Mucosa of rectum (tissue), 2 donors: ENCODE results near the gene KCP.
A peak's percentile ranks its signal among the peaks of the same experiment; 100 is the strongest.

ENCODE experiments used
- H3K27ac ChIP-seq, 2 donors: one replicate each; pipeline ENCODE4 v1.7.0; 2013; ENCODE audit warnings: inconsistent platforms in 2 of 2, low read depth in 2 of 2, low read length in 2 of 2
- H3K27me3 ChIP-seq, 2 donors: one replicate each; pipeline ENCODE4 v1.7.0; 2013; ENCODE audit warnings: low read length in 2 of 2; ENCODE audit not compliant: control insufficient read depth in 2 of 2, insufficient read depth in 2 of 2
- H3K36me3 ChIP-seq, 2 donors: one replicate each; pipeline ENCODE4 v1.7.0; 2013; ENCODE audit warnings: low read length in 2 of 2; ENCODE audit not compliant: control insufficient read depth in 2 of 2, insufficient read depth in 2 of 2
- H3K4me1 ChIP-seq, 2 donors: one replicate each; pipeline ENCODE4 v1.7.0; 2013; ENCODE audit warnings: low read length in 2 of 2, mild to moderate bottlenecking in 1 of 2; ENCODE audit not compliant: control insufficient read depth in 2 of 2, insufficient read depth in 2 of 2
- H3K4me3 ChIP-seq, 2 donors: one replicate each; pipeline ENCODE4 v1.7.0; 2013; ENCODE audit warnings: low read length in 2 of 2
- H3K9ac ChIP-seq, 2 donors: one replicate each; pipeline ENCODE4 v1.7.0; 2013; ENCODE audit warnings: low read length in 2 of 2, low read depth in 1 of 2, mild to moderate bottlenecking in 1 of 2
- H3K9me3 ChIP-seq, 2 donors: one replicate each; pipeline ENCODE4 v1.7.0; 2013; ENCODE audit warnings: low read length in 2 of 2; ENCODE audit not compliant: control insufficient read depth in 2 of 2
- donor health status: healthy.
- donor health status: Normal muscosa, but diverticular disease.

KCP gene

GRCh38 chr7:128878226-128879105 is 32.0 kb downstream of the KCP start:
- no peak overlapping the region for H3K27ac ChIP-seq
- H3K27me3 ChIP-seq = no peaks in the 10 kb centered on the region
- peaks cover 16 to 19% of the 10 kb centered on the region in 2 donors for H3K4me1 ChIP-seq
- H3K4me3 ChIP-seq = no peak overlapping the region
- no peaks in the 10 kb centered on the region for H3K36me3 ChIP-seq
- H3K9ac ChIP-seq = no peak overlapping the region
- no peaks in the 10 kb centered on the region for H3K9me3 ChIP-seq

- no peaks in the 10 kb centered on the region for H3K9me3 ChIP-seq
- no peak overlapping the region for H3K9ac ChIP-seq
- no peak overlapping the region for H3K27ac ChIP-seq
- H3K4me3 ChIP-seq = no peak overlapping the region
- H3K4me1 ChIP-seq = peaks cover 16 to 19% of the 10 kb centered on the region in 2 donors
- H3K36me3 ChIP-seq = no peaks in the 10 kb centered on the region
- H3K27me3 ChIP-seq = no peaks in the 10 kb centered on the region
Observed at GRCh38 chr7:128877756-128878120, 32.8 kb downstream of the KCP start.

GRCh38 chr7:128876978-128877755 is 33.3 kb downstream of the KCP start:
- H3K27me3 ChIP-seq = no peaks in the 10 kb centered on the region
- no peaks in the 10 kb centered on the region for H3K36me3 ChIP-seq
- peaks cover 16 to 19% of the 10 kb centered on the region in 2 donors for H3K4me1 ChIP-seq
- H3K9ac ChIP-seq = no peak overlapping the region
- no peak overlapping the region for H3K27ac ChIP-seq
- no peaks in the 10 kb centered on the region for H3K9me3 ChIP-seq
- H3K4me3 ChIP-seq = no peak overlapping the region

GRCh38 chr7:128876586-128876977 is 33.9 kb downstream of the KCP start:
- Histone ChIP-seq H3K4me1 (peaks cover 16 to 19% of the 10 kb centered on the region in 2 donors), H3K27ac (no peak overlapping the region), H3K27me3 (no peaks in the 10 kb centered on the region), H3K9me3 (no peaks in the 10 kb centered on the region), H3K9ac (no peak overlapping the region), H3K4me3 (no peak overlapping the region), H3K36me3 (no peaks in the 10 kb centered on the region)

- Histone ChIP-seq H3K4me1 (peaks cover 16 to 19% of the 10 kb centered on the region in 2 donors), H3K27ac (no peak overlapping the region), H3K9ac (no peak overlapping the region), H3K4me3 (no peak overlapping the region), H3K36me3 (no peaks in the 10 kb centered on the region), H3K9me3 (no peaks in the 10 kb centered on the region), H3K27me3 (no peaks in the 10 kb centered on the region)
Observed at GRCh38 chr7:128876127-128876526, 34.4 kb downstream of the KCP start.

- Histone ChIP-seq H3K36me3 (no peaks in the 10 kb centered on the region), H3K27ac (no peak overlapping the region), H3K9me3 (no peaks in the 10 kb centered on the region), H3K9ac (no peak overlapping the region), H3K27me3 (no peaks in the 10 kb centered on the region), H3K4me3 (no peak overlapping the region), H3K4me1 (peaks cover 16 to 19% of the 10 kb centered on the region in 2 donors)
Observed at GRCh38 chr7:128875523-128875948, 35.0 kb downstream of the KCP start.

GRCh38 chr7:128874140-128875031 is 36.1 kb downstream of the KCP start:
- Histone ChIP-seq H3K27me3 (no peaks in the 10 kb centered on the region), H3K4me3 (peak overlapping the region; percentile 28 to 53), H3K27ac (peak overlapping the region in 1 of 2 donors; percentile 54), H3K4me1 (peaks cover 19 to 22% of the 10 kb centered on the region in 2 donors), H3K9me3 (no peaks in the 10 kb centered on the region), H3K36me3 (no peaks in the 10 kb centered on the region), H3K9ac (peak overlapping the region in 1 of 2 donors; percentile 58)

GRCh38 chr7:128873234-128873633 is 37.3 kb downstream of the KCP start:
- Histone ChIP-seq H3K27ac (no peak overlapping the region), H3K9me3 (no peaks in the 10 kb centered on the region), H3K9ac (no peak overlapping the region), H3K27me3 (no peaks in the 10 kb centered on the region), H3K4me1 (peaks cover 23 to 27% of the 10 kb centered on the region in 2 donors), H3K36me3 (no peaks in the 10 kb centered on the region), H3K4me3 (no peak overlapping the region)

- Histone ChIP-seq H3K27ac (no peak overlapping the region), H3K9me3 (no peaks in the 10 kb centered on the region)
Observed at GRCh38 chr7:128872394-128872824, 38.1 kb downstream of the KCP start.

More at GRCh38 chr7:128872394-128872824, 38.1 kb downstream of the KCP start:
- no peaks in the 10 kb centered on the region for H3K36me3 ChIP-seq
- H3K4me3 ChIP-seq = no peak overlapping the region
- peaks cover 23 to 27% of the 10 kb centered on the region in 2 donors for H3K4me1 ChIP-seq
- no peaks in the 10 kb centered on the region for H3K27me3 ChIP-seq
- H3K9ac ChIP-seq = no peak overlapping the region
